Caki2 (cell line): Measurements from ENCODE around the gene CAPN11. TPM values are rescaled to one million over a fixed set of nuclear protein-coding genes. Genes with fewer than 3 reads are reported as not detected.
"Not testable (repeated sequence)": the region's sequence is repeated elsewhere in the genome, so short reads cannot be mapped to it uniquely, and the experiment has no call there.

Source experiments
- DNase-seq: peaks from one replicate; pipeline ENCODE4 v3.0.0-alpha.2; 2015; ENCODE audit warnings: low read depth
- in situ Hi-C: cut with HindIII; loops from 2 replicates; pipeline ENCODE4 v1.10.0; 2016; ENCODE audit warnings: low sequenced_read_pairs, low pct_unique_long_range_greater_than_20kb, mixed read lengths
- total RNA-seq: library from RNA; depleted of rRNA; stranded (reverse); fragments of >200 nt; shearing (Covaris generic); gene quantifications from 2 replicates; pipeline ENCODE4 v1.2.3, GENCODE V29; 2014; ENCODE audit warnings: low replicate concordance; rRNA removed

Gene CAPN11
- total RNA-seq, 1 experiment from 2014 or later: not detected

GRCh38 chr6:44229376-44230033, 70.9 kb downstream of the CAPN11 start:
- in situ Hi-C loops: no loop called here
- DNase-seq: no peak

- in situ Hi-C loops: no loop called here
- no peak for DNase-seq
Observed at GRCh38 chr6:44230034-44230675, 71.5 kb downstream of the CAPN11 start.

- DNase-seq, in situ Hi-C loops: not testable (repeated sequence)
Observed at GRCh38 chr6:44231426-44231825, 72.8 kb downstream of the CAPN11 start.

- in situ Hi-C loops: no loop called here
- DNase-seq: no peak
Observed at GRCh38 chr6:44232676-44233566, 74.3 kb downstream of the CAPN11 start.

GRCh38 chr6:44233567-44234100, 75.0 kb downstream of the CAPN11 start:
- in situ Hi-C loops: no loop called here
- DNase-seq: no peak

Other genes starting within 250 kb of the CAPN11 start
- 119 and 157 TPM in 2 replicates for gene MRPL14, start 31.4 kb upstream of the CAPN11 start, total RNA-seq
- 6.2 and 7.3 TPM in 2 replicates for gene TMEM63B, start 31.3 kb upstream of the CAPN11 start, total RNA-seq
- not detected in 2 replicates for gene MYMX, start 58.1 kb downstream of the CAPN11 start, total RNA-seq
- 47.6 and 55.5 TPM in 2 replicates for gene SLC29A1, start 64.8 kb downstream of the CAPN11 start, total RNA-seq
- 807 and 852 TPM in 2 replicates for gene HSP90AB1, start 88.3 kb downstream of the CAPN11 start, total RNA-seq
- gene SLC35B2, start 98.7 kb downstream of the CAPN11 start, total RNA-seq: 203 and 221 TPM in 2 replicates
- gene NFKBIE, start 106.7 kb downstream of the CAPN11 start, total RNA-seq: 24.7 and 33.4 TPM in 2 replicates
- not detected in 2 replicates for gene TMEM151B, start 111.6 kb downstream of the CAPN11 start, total RNA-seq
- gene AARS2, start 154.5 kb downstream of the CAPN11 start, total RNA-seq: 20.0 and 23.9 TPM in 2 replicates
- gene SPATS1, start 183.8 kb downstream of the CAPN11 start, total RNA-seq: not detected in 2 replicates
- gene CDC5L, start 228.9 kb downstream of the CAPN11 start, total RNA-seq: 12.2 and 19.9 TPM in 2 replicates